Measurements from ENCODE around the gene SNX24.

- TF ChIP-seq POLR2A (IDR thresholded peaks at IDR 0.05) (no peak), CTCF (IDR thresholded peaks at IDR 0.05) (no peak)
Measured at GRCh38 chr5:123035918-123036390, 190.5 kb downstream of the SNX24 start.
